DND-41 (cell line): ENCODE results near the gene TMX1.

Source experiments
- CTCF ChIP-seq: IDR thresholded peaks from 2 replicates; pipeline ENCODE4 v1.5.1; 2012; ENCODE audit warnings: borderline replicate concordance, low read length, moderate library complexity, mild to moderate bottlenecking; ENCODE audit not compliant: poor library complexity, severe bottlenecking; ENCODE audit errors: extremely low read depth
- EZH2 ChIP-seq: IDR thresholded peaks from 3 replicates; pipeline ENCODE4 v1.6.1; 2012; ENCODE audit warnings: borderline replicate concordance, low read depth, mild to moderate bottlenecking, moderate library complexity, low read length, inconsistent platforms; ENCODE audit not compliant: severe bottlenecking

DNA sequence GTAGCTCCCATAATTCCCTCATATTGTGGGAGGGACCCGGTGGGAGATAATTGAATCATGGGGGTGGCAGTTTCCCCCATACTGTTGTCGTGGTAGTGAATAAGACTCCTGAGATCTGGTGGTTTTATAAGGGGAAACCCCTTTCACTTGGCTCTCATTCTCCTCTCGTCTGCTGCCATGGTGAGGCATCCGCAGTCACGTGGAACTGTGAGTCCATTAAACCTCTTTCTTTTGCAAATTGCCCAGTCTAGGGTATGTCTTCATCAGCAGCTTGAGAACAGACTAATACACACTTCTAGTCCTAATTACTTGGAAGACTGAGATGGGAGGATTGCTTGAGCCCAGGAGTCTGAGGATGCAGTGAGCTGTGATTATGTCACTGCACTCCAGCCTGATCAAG, 64.4 kb downstream of the TMX1 start:
- TF ChIP-seq CTCF, result no peak
- TF ChIP-seq EZH2, result no peak
